HG02588 (cell line): ENCODE results near the gene IRAG1.

ENCODE experiments used
- ATAC-seq: cut with Tn5 transposase; IDR thresholded peaks from one replicate; pipeline ENCODE4 v1.9.1; 2021; ENCODE audit warnings: mild to moderate bottlenecking, moderate library complexity; ENCODE audit not compliant: unreplicated experiment

IRAG1 gene

GRCh38 chr11:10646681-10647355, 46.7 kb downstream of the IRAG1 start:
- ATAC-seq: no peak

- no peak for ATAC-seq
Measured at GRCh38 chr11:10646005-10646404, 47.5 kb downstream of the IRAG1 start.

GRCh38 chr11:10645212-10645795, 48.3 kb downstream of the IRAG1 start:
- no peak for ATAC-seq
